Lung (tissue), 12 donors: ENCODE measurements around the gene RETREG1. TPM values are rescaled to one million over a fixed set of nuclear protein-coding genes. Genes with fewer than 3 reads are reported as not detected.

Source experiments
- ATAC-seq: fragments of 200-7000 bp; cut with Tn5 transposase; one replicate; pipeline ENCODE4 v1.9.1; 2020; ENCODE audit warnings: moderate number of reproducible peaks; ENCODE audit not compliant: insufficient read depth, low FRiP score
- DNase-seq, 3 donors: peaks; one replicate each; pipeline ENCODE4 v3.0.0-alpha.2; 2013 to 2017
- H3K27ac ChIP-seq, 2 donors: one replicate each; pipeline ENCODE4 v1.5.1; 2013; ENCODE audit warnings: mild to moderate bottlenecking in 2 of 2, moderate library complexity in 2 of 2, control low read depth in 1 of 2, inconsistent platforms in 1 of 2, low read depth in 1 of 2, low read length in 1 of 2
- H3K27me3 ChIP-seq, 3 donors: one replicate each; pipeline ENCODE4 v1.5.1; 2013; ENCODE audit warnings: low read length in 2 of 3; ENCODE audit not compliant: control insufficient read depth in 3 of 3, insufficient read depth in 3 of 3
- H3K36me3 ChIP-seq, 4 donors: one replicate each; pipeline ENCODE4 v1.5.1; 2013; ENCODE audit warnings: low read length in 4 of 4, mild to moderate bottlenecking in 1 of 4, moderate library complexity in 1 of 4; ENCODE audit not compliant: control insufficient read depth in 4 of 4, insufficient read depth in 4 of 4
- H3K4me1 ChIP-seq, 5 donors: one replicate each; pipeline ENCODE4 v1.5.1; 2013; ENCODE audit warnings: low read length in 5 of 5, mild to moderate bottlenecking in 2 of 5, moderate library complexity in 1 of 5; ENCODE audit not compliant: control insufficient read depth in 5 of 5, insufficient read depth in 5 of 5
- H3K4me3 ChIP-seq: one replicate; pipeline ENCODE4 v1.5.1; 2013; ENCODE audit warnings: mild to moderate bottlenecking, control low read depth, moderate library complexity
- H3K9ac ChIP-seq, 2 donors: one replicate each; pipeline ENCODE4 v1.5.1; 2013; ENCODE audit warnings: low read length in 2 of 2, control low read depth in 1 of 2; ENCODE audit not compliant: insufficient read depth in 1 of 2
- H3K9me3 ChIP-seq, 4 donors: one replicate each; pipeline ENCODE4 v1.5.1; 2013; ENCODE audit warnings: low read length in 3 of 4, mild to moderate bottlenecking in 1 of 4, moderate library complexity in 1 of 4; ENCODE audit not compliant: control insufficient read depth in 4 of 4, insufficient read depth in 3 of 4
- WGBS, 2 donors: extraction: QIAGEN DNeasy Blood & Tissue Kit; methylation state at CpG; one replicate each; pipeline ENCODE4 v1.1.7; 2013; 5-methylcytosine and 5-hydroxymethylcytosine counted together
- polyA plus RNA-seq, 2 donors: library from polyadenylated mRNA; stranded (reverse); fragments of 200-250 nt; gene quantifications; one replicate each; pipeline ENCODE4 v1.2.1, GENCODE V29; 2013
- total RNA-seq, 2 donors: library from RNA; depleted of rRNA in 1 of 2; stranded (reverse); fragments of >200 nt in 1 of 2; gene quantifications; one replicate each; pipeline ENCODE4 v1.2.1, GENCODE V29; 2014 to 2021
- TF ChIP-seq, protein P1 (sequence below): IDR thresholded peaks from 2 replicates; pipeline ENCODE4 v1.5.1; 2012; ENCODE audit warnings: mild to moderate bottlenecking; ENCODE audit errors: control extremely low read depth, extremely low read depth
- donor health status: control.
- donor health status: control.
- donor health status: Bipolar disorder and iron deficiency.
- donor health status: healthy.
- donor health status: DM: yes; HTN: yes; CAD: no.

Gene RETREG1
- total and polyA plus RNA-seq, 4 donors: 6.8 to 19.5 (median 9.6) TPM

DNA sequence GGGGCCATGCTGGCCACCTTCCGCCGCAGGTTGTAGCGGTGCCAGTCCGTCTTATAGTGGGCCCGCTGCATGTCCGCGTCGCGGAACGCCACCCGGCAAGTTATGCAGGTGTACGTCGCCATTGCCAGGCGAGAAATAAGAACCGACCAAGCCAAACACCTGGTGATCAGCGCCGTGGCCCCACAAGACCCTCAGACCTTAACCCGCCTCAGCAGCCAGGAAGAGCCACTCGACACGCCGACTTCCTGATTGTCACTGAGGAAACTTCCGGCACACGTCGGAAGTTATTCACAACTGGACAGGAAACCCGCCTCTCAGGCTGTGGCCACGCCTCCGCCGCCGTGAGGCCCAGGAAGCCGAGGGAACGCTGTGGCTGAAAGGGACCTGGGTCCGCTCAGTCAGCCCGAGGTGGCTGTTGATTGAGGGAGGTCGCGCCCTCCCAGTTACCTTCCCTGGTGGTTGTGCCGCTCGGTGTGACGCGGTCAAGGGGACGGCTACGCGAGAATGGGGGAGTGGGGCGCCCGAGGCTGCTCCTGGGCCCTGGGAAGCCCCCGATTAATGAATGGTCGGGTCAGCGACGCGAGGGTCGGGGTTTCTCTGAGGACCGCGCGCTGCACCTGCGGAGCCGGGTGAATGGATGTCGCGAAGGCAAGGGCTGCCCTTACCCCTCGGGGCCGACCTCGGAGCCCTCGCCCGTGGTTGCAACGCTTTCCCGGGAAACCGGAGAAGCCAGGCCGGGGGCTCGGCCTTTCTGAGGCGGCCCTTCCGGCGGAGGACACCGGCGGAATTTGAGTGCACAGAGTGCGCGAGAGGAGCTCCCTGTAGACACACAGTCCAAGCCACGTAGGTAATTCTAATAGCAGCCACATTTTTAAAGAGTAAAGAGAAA, 151.0 kb downstream of the RETREG1 start, which contains the start of gene ZNF622:
Gene ZNF622, minus strand, starts transcription at position 257 of the 889 bp plus-strand sequence. Its CDS starts 135 bp downstream, at position 122.
- Histone ChIP-seq H3K36me3 (peaks cover 15 to 26% (median 20%) of the 10 kb centered on the region in 4 donors), H3K4me1 (peaks cover 8 to 31% (median 8%) of the 10 kb centered on the region in 5 donors), H3K27ac (peak within 1 kb of the TSS; percentile 90 to 97), H3K9ac (peak within 1 kb of the TSS; percentile 78 to 86), H3K4me3 (peak within 1 kb of the TSS; percentile 93), H3K27me3 (no peaks in the 10 kb centered on the region), H3K9me3 (no peaks in the 10 kb centered on the region)
- TF ChIP-seq, protein P1, sequence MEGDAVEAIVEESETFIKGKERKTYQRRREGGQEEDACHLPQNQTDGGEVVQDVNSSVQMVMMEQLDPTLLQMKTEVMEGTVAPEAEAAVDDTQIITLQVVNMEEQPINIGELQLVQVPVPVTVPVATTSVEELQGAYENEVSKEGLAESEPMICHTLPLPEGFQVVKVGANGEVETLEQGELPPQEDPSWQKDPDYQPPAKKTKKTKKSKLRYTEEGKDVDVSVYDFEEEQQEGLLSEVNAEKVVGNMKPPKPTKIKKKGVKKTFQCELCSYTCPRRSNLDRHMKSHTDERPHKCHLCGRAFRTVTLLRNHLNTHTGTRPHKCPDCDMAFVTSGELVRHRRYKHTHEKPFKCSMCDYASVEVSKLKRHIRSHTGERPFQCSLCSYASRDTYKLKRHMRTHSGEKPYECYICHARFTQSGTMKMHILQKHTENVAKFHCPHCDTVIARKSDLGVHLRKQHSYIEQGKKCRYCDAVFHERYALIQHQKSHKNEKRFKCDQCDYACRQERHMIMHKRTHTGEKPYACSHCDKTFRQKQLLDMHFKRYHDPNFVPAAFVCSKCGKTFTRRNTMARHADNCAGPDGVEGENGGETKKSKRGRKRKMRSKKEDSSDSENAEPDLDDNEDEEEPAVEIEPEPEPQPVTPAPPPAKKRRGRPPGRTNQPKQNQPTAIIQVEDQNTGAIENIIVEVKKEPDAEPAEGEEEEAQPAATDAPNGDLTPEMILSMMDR: no peak
- ATAC-seq: peak; percentile 95
- 0% methylated on average over 75 of the region's 75 CpGs for WGBS, 2 donors
- peak; percentile 91 to 96 (median 91) for DNase-seq

DNA sequence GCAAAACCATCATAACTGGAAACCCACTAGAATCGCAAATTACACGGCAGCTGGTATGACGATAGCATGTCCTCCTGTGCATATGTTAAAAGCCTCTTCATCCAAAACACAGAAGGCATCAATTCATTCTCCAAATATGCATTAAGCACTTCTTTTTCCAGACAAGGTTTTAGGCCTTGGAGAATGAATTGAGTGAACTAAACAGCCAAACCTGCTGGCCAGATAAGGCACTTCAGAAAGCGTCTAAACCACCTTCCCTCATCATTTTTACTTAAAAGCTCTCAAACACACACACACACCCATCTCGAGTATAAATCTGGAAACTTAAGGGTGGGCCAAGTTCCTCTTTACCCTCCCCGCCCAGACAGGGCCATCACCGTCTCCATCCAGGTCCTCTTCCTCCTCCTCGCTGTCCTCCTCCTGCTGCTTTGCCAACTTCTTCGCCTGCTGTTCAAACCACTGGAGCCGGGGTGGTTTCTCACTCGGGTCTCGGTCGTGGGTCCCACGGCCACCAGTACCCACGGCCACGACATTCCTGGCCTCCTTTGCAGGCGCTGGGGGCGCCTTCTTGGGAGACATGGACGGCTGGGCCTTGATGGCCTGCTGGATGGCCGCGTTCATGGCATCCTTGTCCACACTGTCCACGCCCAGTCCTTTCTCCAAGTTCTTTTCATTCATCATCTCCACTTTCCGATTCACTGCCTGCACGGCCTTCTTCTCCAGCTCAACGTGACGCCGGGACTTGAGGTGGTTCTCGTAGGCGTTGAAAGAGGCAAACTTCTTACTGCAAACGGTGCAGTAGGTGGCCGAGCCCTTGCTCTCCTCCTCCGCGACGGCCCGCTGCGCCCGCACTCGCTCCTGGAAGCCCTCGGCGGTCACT, 151.9 kb downstream of the RETREG1 start:
- peak overlapping the region; percentile 93 for H3K4me3 ChIP-seq
- ATAC-seq: no peak
- peak overlapping the region; percentile 35 to 86 for H3K9ac ChIP-seq
- peaks cover 16 to 29% (median 22%) of the 10 kb centered on the region in 4 donors for H3K36me3 ChIP-seq
- WGBS, 2 donors: 7 to 8% methylated on average over 40 of the region's 40 CpGs
- TF ChIP-seq, protein P1: no peak
- no peaks in the 10 kb centered on the region for H3K27me3 ChIP-seq
- DNase-seq: no peak
- H3K4me1 ChIP-seq: peaks cover 8 to 31% (median 8%) of the 10 kb centered on the region in 5 donors
- H3K9me3 ChIP-seq: no peaks in the 10 kb centered on the region
- H3K27ac ChIP-seq: peak overlapping the region; percentile 81 to 97

DNA sequence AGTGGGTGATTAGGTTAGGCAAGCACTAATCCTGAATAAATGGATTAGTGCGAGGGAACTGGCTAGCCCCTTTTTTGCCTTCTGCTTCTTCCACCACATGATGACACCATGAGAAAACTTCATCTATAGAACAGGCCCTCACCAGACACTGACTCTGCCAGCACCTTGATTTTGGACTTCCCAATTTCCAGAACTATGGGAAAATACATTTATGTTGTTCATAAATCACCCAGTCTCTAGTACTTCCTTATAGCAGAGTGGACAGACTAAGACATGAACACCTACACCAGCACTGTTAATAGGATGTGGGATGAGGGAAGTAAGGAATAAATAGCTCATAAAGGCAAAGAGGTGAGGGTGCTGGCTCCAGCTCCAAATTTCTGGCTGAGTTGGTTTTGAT, 152.6 kb downstream of the RETREG1 start:
- Histone ChIP-seq H3K27me3 (no peaks in the 10 kb centered on the region), H3K4me1 (peaks cover 8 to 31% (median 8%) of the 10 kb centered on the region in 5 donors), H3K9ac (peak overlapping the region in 1 of 2 donors; percentile 86), H3K9me3 (no peaks in the 10 kb centered on the region), H3K4me3 (peak overlapping the region; percentile 93), H3K27ac (peak overlapping the region in 1 of 2 donors; percentile 81), H3K36me3 (peaks cover 16 to 29% (median 22%) of the 10 kb centered on the region in 4 donors)
- TF ChIP-seq, protein P1: no peak
- DNase-seq: no peak
- ATAC-seq: no peak
- WGBS, 2 donors: 97 to 100% methylated on average over 1 of the region's 1 CpG
